Caco-2 (cell line): ENCODE data around the gene NANOG. TPM values are rescaled to one million over a fixed set of nuclear protein-coding genes. Genes with fewer than 3 reads are reported as not detected.
"Not testable (repeated sequence)": the region's sequence is repeated elsewhere in the genome, so short reads cannot be mapped to it uniquely, and the experiment has no call there.

Experiments
- BruUV-seq: library from RNA; stranded (reverse); fragments of 400-500 nt; replicated peaks from 2 replicates; lab custom pipeline; 2021; lab: Mats Ljungman, UMichigan
- CTCF ChIA-PET: fragments of 300-600 bp; sonication (Branson Sonifier 250); formaldehyde crosslinking; loops from one replicate; lab custom pipeline; 2022; ENCODE audit warnings: antibody characterized with exemption; lab: Charles Lee
- POLR2A ChIA-PET: fragments of 300-600 bp; sonication (Branson Sonifier 250); formaldehyde crosslinking; loops from one replicate; lab custom pipeline; 2022; ENCODE audit warnings: antibody characterized with exemption; lab: Charles Lee
- DNase-seq, 2 experiments: peaks; one replicate each; pipeline versions ENCODE4 v3.0.0 to v3.0.0-alpha.2; 2020 to 2022
- H3K27me3 ChIP-seq: replicated peaks from 2 replicates; pipeline ENCODE4 v1.6.0; 2011; ENCODE audit warnings: low read length; ENCODE audit not compliant: control insufficient read depth, insufficient read depth
- H3K36me3 ChIP-seq: 2 replicates; pipeline ENCODE4 v1.5.1; 2011; ENCODE audit warnings: low read length; ENCODE audit not compliant: control insufficient read depth, insufficient read depth
- H3K4me1 ChIP-seq: fragments of 250-450 bp; sonication (Bioruptor Pico); 2 replicates; pipeline ENCODE4 v1.5.1; 2020; ENCODE audit warnings: mild to moderate bottlenecking
- H3K4me3 ChIP-seq: 2 replicates; pipeline ENCODE4 v1.5.1; 2011; ENCODE audit warnings: low read depth, mild to moderate bottlenecking, control low read depth, low read length
- H3K9me3 ChIP-seq: fragments of 250-450 bp; sonication (Bioruptor Pico); 2 replicates; pipeline ENCODE4 v1.5.1; 2020; ENCODE audit warnings: mild to moderate bottlenecking, moderate library complexity
- H3K27ac Mint-ChIP-seq: one replicate; pipeline ENCODE4 v1.8.0; 2022; ENCODE audit warnings: mixed read lengths; ENCODE audit not compliant: unreplicated experiment
- H3K27me3 Mint-ChIP-seq: one replicate; pipeline ENCODE4 v1.8.0; 2022; ENCODE audit warnings: mixed read lengths; ENCODE audit not compliant: insufficient read depth, unreplicated experiment
- H3K36me3 Mint-ChIP-seq: one replicate; pipeline ENCODE4 v1.8.0; 2022; ENCODE audit warnings: mild to moderate bottlenecking, mixed read lengths; ENCODE audit not compliant: insufficient read depth, unreplicated experiment
- H3K4me1 Mint-ChIP-seq: one replicate; pipeline ENCODE4 v1.8.0; 2022; ENCODE audit warnings: low read depth, mixed read lengths; ENCODE audit not compliant: unreplicated experiment
- H3K4me3 Mint-ChIP-seq: one replicate; pipeline ENCODE4 v1.8.0; 2022; ENCODE audit warnings: mild to moderate bottlenecking, moderate library complexity, mixed read lengths; ENCODE audit not compliant: unreplicated experiment
- H3K9me3 Mint-ChIP-seq: one replicate; pipeline ENCODE4 v1.8.0; 2022; ENCODE audit warnings: mixed read lengths; ENCODE audit not compliant: unreplicated experiment
- CTCF ChIP-seq, 2 experiments: fragments of 200-600 bp in 1 of 2; IDR thresholded peaks; 1 replicate in 1 of 2; 2 replicates in 1 of 2; pipeline versions ENCODE4 v1.5.1 to v1.8.0; 2011 to 2022; ENCODE audit warnings: antibody characterized with exemption in 1 of 2, control low read depth in 1 of 2, inconsistent platforms in 1 of 2, low read depth in 1 of 2, low read length in 1 of 2, mild to moderate bottlenecking in 1 of 2, moderate library complexity in 1 of 2; ENCODE audit not compliant: insufficient read depth in 1 of 2, severe bottlenecking in 1 of 2, unreplicated experiment in 1 of 2
- intact Hi-C: fragments of 100-400 bp; cut with micrococcal nuclease; formaldehyde crosslinking; loops from one replicate; pipeline ENCODE4 v1.10.0; 2022; ENCODE audit not compliant: unreplicated experiment
- total RNA-seq: library from RNA; stranded (reverse); gene quantifications from 2 replicates; pipeline ENCODE4 v1.2.3, GENCODE V29; 2022

Gene NANOG
- total RNA-seq, 1 experiment from 2014 or later: not detected

GRCh38 chr12:7793211-7793610 is 4.0 kb downstream of the NANOG start:
- Mint-ChIP-seq H3K4me1 (peaks cover 1% of the 10 kb centered on the region), H3K4me3 (no peak overlapping the region), H3K9me3 (no peaks in the 10 kb centered on the region), H3K27me3 (no peaks in the 10 kb centered on the region), H3K36me3 (no peaks in the 10 kb centered on the region), H3K27ac (no peak overlapping the region)
- Histone ChIP-seq H3K27me3 (no peaks in the 10 kb centered on the region), H3K9me3 (no peaks in the 10 kb centered on the region), H3K36me3 (no peaks in the 10 kb centered on the region), H3K4me1 (no peaks in the 10 kb centered on the region), H3K4me3 (no peak overlapping the region)
- no peak for DNase-seq
- intact Hi-C loops: no loop called here
- BruUV-seq: no TSS peak
- ChIA-PET POLR2A (no interaction called here), CTCF (no interaction called here)
- TF ChIP-seq CTCF (IDR thresholded peaks at IDR 0.05; ENCODE audit: insufficient read depth in 1 of 2, low read depth in 1 of 2, low read length in 1 of 2, severe bottlenecking in 1 of 2, unreplicated experiment in 1 of 2): no peak

GRCh38 chr12:7797269-7797668 is 8.1 kb downstream of the NANOG start:
- CTCF ChIA-PET, H3K36me3 Mint-ChIP-seq, H3K4me1 ChIP-seq, intact Hi-C loops, H3K27me3 Mint-ChIP-seq, H3K36me3 ChIP-seq, BruUV-seq, H3K4me3 Mint-ChIP-seq, DNase-seq, H3K9me3 ChIP-seq, H3K9me3 Mint-ChIP-seq, H3K27me3 ChIP-seq, H3K4me3 ChIP-seq, POLR2A ChIA-PET: not testable (repeated sequence)
- Mint-ChIP-seq H3K27ac (peak overlapping the region; percentile 39), H3K4me1 (peaks cover 12% of the 10 kb centered on the region)

- TF ChIP-seq CTCF (IDR thresholded peaks at IDR 0.05; ENCODE audit: insufficient read depth in 1 of 2, low read depth in 1 of 2, low read length in 1 of 2, severe bottlenecking in 1 of 2, unreplicated experiment in 1 of 2): no peak
- Histone ChIP-seq H3K4me1 (no peaks in the 10 kb centered on the region), H3K4me3 (no peak overlapping the region), H3K9me3 (no peaks in the 10 kb centered on the region), H3K36me3 (no peaks in the 10 kb centered on the region), H3K27me3 (no peaks in the 10 kb centered on the region)
- Mint-ChIP-seq H3K4me3 (no peak overlapping the region), H3K4me1 (peaks cover 12% of the 10 kb centered on the region), H3K9me3 (no peaks in the 10 kb centered on the region), H3K36me3 (no peaks in the 10 kb centered on the region), H3K27me3 (no peaks in the 10 kb centered on the region), H3K27ac (peak overlapping the region; percentile 39)
- no peak for DNase-seq
- ChIA-PET POLR2A (interaction anchor here (1.1 kb wide), 1 partner anchor 108 kb away, joined by 4 read pairs; no protein-coding TSS in a partner anchor), CTCF (no interaction called here)
- no TSS peak for BruUV-seq
- intact Hi-C loops: no loop called here
Measured at GRCh38 chr12:7797698-7798398, 8.6 kb downstream of the NANOG start.

- H3K27me3 Mint-ChIP-seq, H3K4me3 Mint-ChIP-seq, H3K36me3 Mint-ChIP-seq, H3K36me3 ChIP-seq, H3K4me1 ChIP-seq, BruUV-seq, H3K4me3 ChIP-seq, DNase-seq, H3K9me3 ChIP-seq, intact Hi-C loops, H3K9me3 Mint-ChIP-seq, H3K27me3 ChIP-seq: not testable (repeated sequence)
- ChIA-PET POLR2A (interaction anchor here (0.6 to 1.1 kb wide), 2 partner anchors 41 to 107 kb away, joined by 4 read pairs; no protein-coding TSS in a partner anchor), CTCF (interaction anchor here (0.8 kb wide), 1 partner anchor 106 kb away, joined by 3 read pairs; no protein-coding TSS in a partner anchor)
- Mint-ChIP-seq H3K27ac (peak overlapping the region; percentile 15), H3K4me1 (peaks cover 12% of the 10 kb centered on the region)
Measured at GRCh38 chr12:7798750-7799308, 9.6 kb downstream of the NANOG start.
